ENCODE measurements around the gene CFAP90. TPM values are rescaled to one million over a fixed set of nuclear protein-coding genes. Genes with fewer than 3 reads are reported as not detected.

Gene CFAP90
- total RNA-seq, 1 experiment from 2014 or later: not detected

DNA sequence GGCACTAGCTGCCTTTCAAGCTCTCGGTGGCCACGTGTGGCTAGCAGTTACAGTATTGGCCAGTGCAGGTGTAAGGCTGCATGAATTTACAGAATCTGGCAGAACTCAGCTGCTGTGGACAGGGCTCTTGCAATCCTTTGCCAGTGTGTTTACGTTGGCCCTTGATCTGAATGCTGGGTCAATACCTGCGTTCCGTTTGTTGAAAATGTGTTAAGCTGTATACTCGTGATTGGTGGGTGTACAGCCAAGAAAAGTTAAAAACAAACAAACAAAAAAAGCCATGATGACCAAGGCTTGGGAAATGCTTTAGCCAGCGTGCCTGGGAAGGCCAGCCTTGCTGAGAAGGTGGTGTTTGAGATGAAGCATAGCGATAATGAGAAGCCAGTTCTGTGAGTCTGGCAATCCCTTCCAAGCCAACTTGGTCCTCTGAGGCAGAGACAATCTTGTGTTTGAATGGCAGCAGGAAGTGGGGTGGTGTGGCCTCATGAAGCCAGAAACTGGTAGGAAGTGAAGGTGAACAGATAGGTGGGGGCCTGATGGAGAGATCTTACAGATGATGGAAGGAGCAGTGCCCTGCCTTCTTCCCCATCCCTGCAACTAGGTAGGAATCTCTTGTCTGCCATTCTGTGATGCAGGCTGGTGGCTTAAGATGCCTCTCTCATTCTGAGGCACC is 820 bp upstream of the CFAP90 start:
- H3K27me3 ChIP-seq (ENCODE audit: insufficient read depth, low read length): no peaks in the 10 kb centered on the region
- POLR2A ChIA-PET: no interaction called here

DNA sequence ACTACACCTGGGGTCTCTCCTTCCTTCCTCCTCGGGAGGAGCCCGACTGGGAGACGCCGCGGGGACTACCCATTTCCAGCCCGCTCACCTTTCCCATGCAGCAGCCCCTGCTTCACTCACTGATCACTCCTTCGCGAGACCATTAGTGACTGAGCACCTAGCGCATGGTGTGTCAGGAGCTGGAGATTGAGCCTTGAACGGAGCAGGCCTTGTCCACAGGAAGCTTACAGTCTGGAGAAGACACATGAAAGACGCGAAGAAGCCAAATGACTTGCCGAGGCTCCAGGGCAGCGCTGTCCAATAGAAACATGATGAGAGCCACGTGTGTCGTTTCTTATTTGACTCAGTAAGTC is 283 bp upstream of the CFAP90 start:
- DNase-seq (ENCODE audit: low read depth, low spot score): no peak
- ATAC-seq: no peak
- Histone ChIP-seq H3K4me1 (ENCODE audit: control insufficient read depth in 1 of 2, insufficient read depth in 2 of 2, low read length in 2 of 2) (no peaks in the 10 kb centered on the region), H3K36me3 (ENCODE audit: control insufficient read depth in 1 of 2, insufficient read depth in 2 of 2, low read length in 2 of 2) (no peaks in the 10 kb centered on the region), H3K4me3 (replicated peaks in 1 of 2; ENCODE audit: low read depth in 1 of 2, low read length in 2 of 2) (no peak overlapping the region), H3K4me2 (ENCODE audit: low read length) (no peak overlapping the region), H4K20me1 (ENCODE audit: insufficient read depth) (no peaks in the 10 kb centered on the region), H3K9me2 (ENCODE audit: insufficient read depth) (no peaks in the 10 kb centered on the region), H3K27me3 (ENCODE audit: insufficient read depth, low read length) (no peaks in the 10 kb centered on the region), H3K27ac (ENCODE audit: low read depth, low read length) (no peak overlapping the region), H3K9ac (ENCODE audit: low read length) (no peak overlapping the region), H3K79me2 (ENCODE audit: insufficient read depth, low read length) (no peaks in the 10 kb centered on the region), H2AFZ (ENCODE audit: low read depth, low read length, poor library complexity, severe bottlenecking) (no peak overlapping the region), H3K9me3 (ENCODE audit: control insufficient read depth in 1 of 2, insufficient read depth in 1 of 2, low read depth in 1 of 2, low read length in 2 of 2) (no peaks in the 10 kb centered on the region)
- RAD21 ChIA-PET (ENCODE audit: low non-redundant PET in 1 of 2, low total read pairs in 2 of 2, uncharacterized antibody in 2 of 2, unreplicated experiment in 2 of 2): no interaction called here
- POLR2A ChIA-PET: no interaction called here
- BruUV-seq (replicated peaks): no TSS peak
- intact Hi-C loops (cut with micrococcal nuclease): no loop called here
- CTCF ChIA-PET: no interaction called here
- no peak for TF ChIP-seq CEBPB (IDR thresholded peaks at IDR 0.05; ENCODE audit: low read depth)
- TF ChIP-seq ZFX (IDR thresholded peaks at IDR 0.05): no peak
- TF ChIP-seq ZNF274 (IDR thresholded peaks at IDR 0.05; ENCODE audit: low read depth, low read length): no peak
- no peak for TF ChIP-seq FOSL1 (IDR thresholded peaks at IDR 0.05; ENCODE audit: low read depth)
- TF ChIP-seq ELF1 (IDR thresholded peaks at IDR 0.05; ENCODE audit: borderline replicate concordance, low read depth): no peak
- TF ChIP-seq TCF7L2 (IDR thresholded peaks at IDR 0.05; ENCODE audit: borderline replicate concordance, extremely low read depth, insufficient read depth, insufficient read length): no peak
- TF ChIP-seq POLR2AphosphoS5 (IDR thresholded peaks at IDR 0.05; ENCODE audit: low read depth, low read length): no peak
- no peak for TF ChIP-seq CBX3 (IDR thresholded peaks at IDR 0.05; ENCODE audit: low read depth)
- TF ChIP-seq, protein P1, sequence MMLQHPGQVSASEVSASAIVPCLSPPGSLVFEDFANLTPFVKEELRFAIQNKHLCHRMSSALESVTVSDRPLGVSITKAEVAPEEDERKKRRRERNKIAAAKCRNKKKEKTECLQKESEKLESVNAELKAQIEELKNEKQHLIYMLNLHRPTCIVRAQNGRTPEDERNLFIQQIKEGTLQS (IDR thresholded peaks at IDR 0.05): no peak
- TF ChIP-seq, protein P2, sequence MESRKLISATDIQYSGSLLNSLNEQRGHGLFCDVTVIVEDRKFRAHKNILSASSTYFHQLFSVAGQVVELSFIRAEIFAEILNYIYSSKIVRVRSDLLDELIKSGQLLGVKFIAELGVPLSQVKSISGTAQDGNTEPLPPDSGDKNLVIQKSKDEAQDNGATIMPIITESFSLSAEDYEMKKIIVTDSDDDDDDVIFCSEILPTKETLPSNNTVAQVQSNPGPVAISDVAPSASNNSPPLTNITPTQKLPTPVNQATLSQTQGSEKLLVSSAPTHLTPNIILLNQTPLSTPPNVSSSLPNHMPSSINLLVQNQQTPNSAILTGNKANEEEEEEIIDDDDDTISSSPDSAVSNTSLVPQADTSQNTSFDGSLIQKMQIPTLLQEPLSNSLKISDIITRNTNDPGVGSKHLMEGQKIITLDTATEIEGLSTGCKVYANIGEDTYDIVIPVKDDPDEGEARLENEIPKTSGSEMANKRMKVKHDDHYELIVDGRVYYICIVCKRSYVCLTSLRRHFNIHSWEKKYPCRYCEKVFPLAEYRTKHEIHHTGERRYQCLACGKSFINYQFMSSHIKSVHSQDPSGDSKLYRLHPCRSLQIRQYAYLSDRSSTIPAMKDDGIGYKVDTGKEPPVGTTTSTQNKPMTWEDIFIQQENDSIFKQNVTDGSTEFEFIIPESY (IDR thresholded peaks at IDR 0.05; ENCODE audit: extremely low read depth, insufficient replicate concordance, low read length): no peak
- TF ChIP-seq, protein P3, sequence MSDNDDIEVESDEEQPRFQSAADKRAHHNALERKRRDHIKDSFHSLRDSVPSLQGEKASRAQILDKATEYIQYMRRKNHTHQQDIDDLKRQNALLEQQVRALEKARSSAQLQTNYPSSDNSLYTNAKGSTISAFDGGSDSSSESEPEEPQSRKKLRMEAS (IDR thresholded peaks at IDR 0.05): no peak
- no peak for TF ChIP-seq EZH2 (IDR thresholded peaks at IDR 0.05)
- no peak for TF ChIP-seq SIN3A (IDR thresholded peaks at IDR 0.05; ENCODE audit: low read depth)
- TF ChIP-seq, protein P4, sequence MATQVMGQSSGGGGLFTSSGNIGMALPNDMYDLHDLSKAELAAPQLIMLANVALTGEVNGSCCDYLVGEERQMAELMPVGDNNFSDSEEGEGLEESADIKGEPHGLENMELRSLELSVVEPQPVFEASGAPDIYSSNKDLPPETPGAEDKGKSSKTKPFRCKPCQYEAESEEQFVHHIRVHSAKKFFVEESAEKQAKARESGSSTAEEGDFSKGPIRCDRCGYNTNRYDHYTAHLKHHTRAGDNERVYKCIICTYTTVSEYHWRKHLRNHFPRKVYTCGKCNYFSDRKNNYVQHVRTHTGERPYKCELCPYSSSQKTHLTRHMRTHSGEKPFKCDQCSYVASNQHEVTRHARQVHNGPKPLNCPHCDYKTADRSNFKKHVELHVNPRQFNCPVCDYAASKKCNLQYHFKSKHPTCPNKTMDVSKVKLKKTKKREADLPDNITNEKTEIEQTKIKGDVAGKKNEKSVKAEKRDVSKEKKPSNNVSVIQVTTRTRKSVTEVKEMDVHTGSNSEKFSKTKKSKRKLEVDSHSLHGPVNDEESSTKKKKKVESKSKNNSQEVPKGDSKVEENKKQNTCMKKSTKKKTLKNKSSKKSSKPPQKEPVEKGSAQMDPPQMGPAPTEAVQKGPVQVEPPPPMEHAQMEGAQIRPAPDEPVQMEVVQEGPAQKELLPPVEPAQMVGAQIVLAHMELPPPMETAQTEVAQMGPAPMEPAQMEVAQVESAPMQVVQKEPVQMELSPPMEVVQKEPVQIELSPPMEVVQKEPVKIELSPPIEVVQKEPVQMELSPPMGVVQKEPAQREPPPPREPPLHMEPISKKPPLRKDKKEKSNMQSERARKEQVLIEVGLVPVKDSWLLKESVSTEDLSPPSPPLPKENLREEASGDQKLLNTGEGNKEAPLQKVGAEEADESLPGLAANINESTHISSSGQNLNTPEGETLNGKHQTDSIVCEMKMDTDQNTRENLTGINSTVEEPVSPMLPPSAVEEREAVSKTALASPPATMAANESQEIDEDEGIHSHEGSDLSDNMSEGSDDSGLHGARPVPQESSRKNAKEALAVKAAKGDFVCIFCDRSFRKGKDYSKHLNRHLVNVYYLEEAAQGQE (IDR thresholded peaks at IDR 0.05; ENCODE audit: low read depth): no peak
- TF ChIP-seq POLR2A (IDR thresholded peaks at IDR 0.05; ENCODE audit: borderline replicate concordance, extremely low read depth, insufficient read depth, insufficient read length): no peak

More for the DNA sequence above, 820 bp upstream of the CFAP90 start:
- CTCF ChIA-PET: no interaction called here
- Histone ChIP-seq H3K79me2 (ENCODE audit: insufficient read depth, low read length) (no peaks in the 10 kb centered on the region), H2AFZ (ENCODE audit: low read depth, low read length, poor library complexity, severe bottlenecking) (no peak overlapping the region), H3K27ac (ENCODE audit: low read depth, low read length) (no peak overlapping the region), H3K9ac (ENCODE audit: low read length) (no peak overlapping the region), H3K4me3 (replicated peaks in 1 of 2; ENCODE audit: low read depth in 1 of 2, low read length in 2 of 2) (no peak overlapping the region), H3K36me3 (ENCODE audit: control insufficient read depth in 1 of 2, insufficient read depth in 2 of 2, low read length in 2 of 2) (no peaks in the 10 kb centered on the region), H3K9me2 (ENCODE audit: insufficient read depth) (no peaks in the 10 kb centered on the region), H3K4me2 (ENCODE audit: low read length) (no peak overlapping the region), H3K4me1 (ENCODE audit: control insufficient read depth in 1 of 2, insufficient read depth in 2 of 2, low read length in 2 of 2) (no peaks in the 10 kb centered on the region), H3K9me3 (ENCODE audit: control insufficient read depth in 1 of 2, insufficient read depth in 1 of 2, low read depth in 1 of 2, low read length in 2 of 2) (no peaks in the 10 kb centered on the region), H4K20me1 (ENCODE audit: insufficient read depth) (no peaks in the 10 kb centered on the region)
- ATAC-seq: no peak
- intact Hi-C loops (cut with micrococcal nuclease): no loop called here
- no peak for DNase-seq (ENCODE audit: low read depth, low spot score)
- no peak for TF ChIP-seq POLR2AphosphoS5 (IDR thresholded peaks at IDR 0.05; ENCODE audit: low read depth, low read length)
- RAD21 ChIA-PET (ENCODE audit: low non-redundant PET in 1 of 2, low total read pairs in 2 of 2, uncharacterized antibody in 2 of 2, unreplicated experiment in 2 of 2): no interaction called here
- no TSS peak for BruUV-seq (replicated peaks)
